ENCODE results near the gene GSTT4. TPM values are rescaled to one million over a fixed set of nuclear protein-coding genes. Genes with fewer than 3 reads are reported as not detected.

Gene GSTT4
- total RNA-seq, 1 experiment from 2014 or later = not detected

GRCh38 chr22:24027389-24027975 is 22.2 kb upstream of the GSTT4 start:
- Histone ChIP-seq H3K79me2 (ENCODE audit: insufficient read depth, low read length) (peaks cover 5% of the 10 kb centered on the region; the same call in 1 of the 2 replicates), H3K18ac (ENCODE audit: insufficient read length, low read depth, low read length) (no peak overlapping the region), H3K9ac (ENCODE audit: extremely low read depth, insufficient read length, low read length) (no peak overlapping the region), H2BK5ac (ENCODE audit: insufficient read length, low read length) (no peak overlapping the region), H2BK120ac (ENCODE audit: low read depth, low read length, poor library complexity, severe bottlenecking) (no peak overlapping the region), H3K56ac (ENCODE audit: insufficient read length, low read depth, low read length) (no peak overlapping the region), H4K20me1 (ENCODE audit: control insufficient read depth, insufficient read depth, insufficient read length) (no peaks in the 10 kb centered on the region), H3K4me1 (ENCODE audit: insufficient read depth, low read length) (no peaks in the 10 kb centered on the region), H2BK12ac (ENCODE audit: insufficient read length, low read depth, low read length) (no peak overlapping the region), H3K14ac (ENCODE audit: insufficient read depth, low read length) (no peak overlapping the region), H3K4me2 (ENCODE audit: insufficient read depth, insufficient read length, low read length) (no peak overlapping the region), H3T11ph (ENCODE audit: low read length) (no peak overlapping the region), H3K27me3 (ENCODE audit: insufficient read depth, low read length) (no peaks in the 10 kb centered on the region), H3K4ac (ENCODE audit: low read depth, low read length) (no peak overlapping the region), H2AFZ (ENCODE audit: low read length) (no peak overlapping the region), H2BK20ac (ENCODE audit: low read depth, low read length, poor library complexity, severe bottlenecking) (no peak overlapping the region), H4K8ac (replicated peaks; ENCODE audit: insufficient read length, low read depth, low read length) (no peak overlapping the region), H2AK5ac (ENCODE audit: insufficient read length, low read length) (no peak overlapping the region), H2BK15ac (ENCODE audit: low read depth, low read length) (no peak overlapping the region), H3K23me2 (ENCODE audit: insufficient read length, low read depth, low read length, poor library complexity, severe bottlenecking) (no peaks in the 10 kb centered on the region), H3K23ac (ENCODE audit: insufficient read length, low read depth, low read length) (no peak overlapping the region), H4K91ac (ENCODE audit: insufficient read length, low read depth, low read length) (no peak overlapping the region), H4K5ac (ENCODE audit: insufficient read length, low read depth, low read length) (no peak overlapping the region), H3K9me3 (ENCODE audit: control insufficient read depth, low read depth, low read length) (no peaks in the 10 kb centered on the region), H3K27ac (ENCODE audit: insufficient read length, low read depth, low read length) (no peak overlapping the region), H3K79me1 (ENCODE audit: insufficient read depth, low read depth, low read length, poor library complexity, severe bottlenecking) (peaks cover 3% of the 10 kb centered on the region)
- Mint-ChIP-seq H3K4me3 (no peak overlapping the region), H3K9me3 (peaks cover 0 to 3% of the 10 kb centered on the region in 2 experiments; a peak in 3 of 5 replicates), H3K27me3 (ENCODE audit: low read depth) (no peaks in the 10 kb centered on the region), H3K27ac (no peak overlapping the region; a peak in 1 of 7 replicates), H3K4me1 (peaks cover 3 to 12% of the 10 kb centered on the region in 2 experiments; a peak in 3 of 4 replicates), H3K36me3 (ENCODE audit: insufficient read depth in 1 of 3, low read depth in 3 of 3) (peaks cover 0 to 3% (median 0%) of the 10 kb centered on the region in 3 experiments; a peak in 2 of 7 replicates)
- no CpG with 5 or more reads among the region's 3 CpGs for WGBS (ENCODE audit: extremely low coverage, insufficient read length, low lambda C conversion rate)
- no peak for DNase-seq
- no peak for TF ChIP-seq CTCF (conservative IDR thresholded peaks at IDR 0.05)
